Memory B cell (primary cell): ENCODE results near the gene CLDN5.
"Not testable (repeated sequence)": the region's sequence is repeated elsewhere in the genome, so short reads cannot be mapped to it uniquely, and the experiment has no call there.

Experiments used
- ATAC-seq: fragments of 150-1000 bp; cut with Tn5 transposase; 2 replicates; pipeline ENCODE4 v1.10.0; 2021; ENCODE audit warnings: low read depth, mild to moderate bottlenecking, moderate library complexity
- DNase-seq, 2 donors: peaks; one replicate each; pipeline ENCODE4 v3.0.0; 2022; ENCODE audit warnings: low spot score in 2 of 2
- H3K27ac Mint-ChIP-seq: one replicate; pipeline ENCODE4 v1.8.0; 2022; ENCODE audit warnings: mild to moderate bottlenecking, moderate library complexity, mixed read lengths
- H3K27me3 Mint-ChIP-seq: one replicate; pipeline ENCODE4 v1.8.0; 2022; ENCODE audit warnings: mixed read lengths
- H3K36me3 Mint-ChIP-seq: one replicate; pipeline ENCODE4 v1.8.0; 2022; ENCODE audit warnings: mild to moderate bottlenecking, mixed read lengths
- H3K4me1 Mint-ChIP-seq: one replicate; pipeline ENCODE4 v1.8.0; 2022; ENCODE audit warnings: mixed read lengths
- H3K4me3 Mint-ChIP-seq: one replicate; pipeline ENCODE4 v1.8.0; 2022; ENCODE audit warnings: mild to moderate bottlenecking, moderate library complexity, mixed read lengths
- H3K9me3 Mint-ChIP-seq: one replicate; pipeline ENCODE4 v1.8.0; 2022; ENCODE audit warnings: mixed read lengths

Gene CLDN5

GRCh38 chr22:19535001-19535400 lies 10.8 kb upstream of the CLDN5 start:
- H3K27me3 Mint-ChIP-seq, result peaks cover 10% of the 10 kb centered on the region
- H3K4me1 Mint-ChIP-seq, result peaks cover 3% of the 10 kb centered on the region
- no peak overlapping the region for H3K4me3 Mint-ChIP-seq
- ATAC-seq (no peak), DNase-seq (no peak)
- no peak overlapping the region for H3K27ac Mint-ChIP-seq
- no peaks in the 10 kb centered on the region for H3K9me3 Mint-ChIP-seq
- H3K36me3 Mint-ChIP-seq, result no peaks in the 10 kb centered on the region

GRCh38 chr22:19533857-19534256 lies 9.6 kb upstream of the CLDN5 start:
- Mint-ChIP-seq H3K4me3 (no peak overlapping the region), H3K36me3 (no peaks in the 10 kb centered on the region), H3K9me3 (no peaks in the 10 kb centered on the region), H3K27ac (no peak overlapping the region), H3K27me3 (peaks cover 10% of the 10 kb centered on the region), H3K4me1 (peaks cover 3% of the 10 kb centered on the region)
- ATAC-seq (no peak), DNase-seq (no peak)

GRCh38 chr22:19533049-19533626 lies 8.9 kb upstream of the CLDN5 start:
- peaks cover 7% of the 10 kb centered on the region for H3K27me3 Mint-ChIP-seq
- H3K4me3 Mint-ChIP-seq, result no peak overlapping the region
- DNase-seq (no peak), ATAC-seq (no peak)
- no peaks in the 10 kb centered on the region for H3K9me3 Mint-ChIP-seq
- H3K27ac Mint-ChIP-seq, result no peak overlapping the region
- H3K36me3 Mint-ChIP-seq, result no peaks in the 10 kb centered on the region
- H3K4me1 Mint-ChIP-seq, result peaks cover 3% of the 10 kb centered on the region

GRCh38 chr22:19531327-19531726 lies 7.1 kb upstream of the CLDN5 start:
- ATAC-seq, H3K36me3 Mint-ChIP-seq, DNase-seq, H3K27ac Mint-ChIP-seq, H3K4me3 Mint-ChIP-seq, H3K9me3 Mint-ChIP-seq, H3K4me1 Mint-ChIP-seq: not testable (repeated sequence)
- H3K27me3 Mint-ChIP-seq, result peaks cover 12% of the 10 kb centered on the region

- no peak overlapping the region for H3K4me3 Mint-ChIP-seq
Observed at GRCh38 chr22:19530751-19531150, 6.5 kb upstream of the CLDN5 start.

GRCh38 chr22:19529811-19530210 lies 5.6 kb upstream of the CLDN5 start:
- no peak overlapping the region for H3K27ac Mint-ChIP-seq
- H3K27me3 Mint-ChIP-seq, result peaks cover 20% of the 10 kb centered on the region
- no peak for DNase-seq
- peaks cover 3% of the 10 kb centered on the region for H3K4me1 Mint-ChIP-seq
- no peaks in the 10 kb centered on the region for H3K9me3 Mint-ChIP-seq
- ATAC-seq, result no peak
- no peaks in the 10 kb centered on the region for H3K36me3 Mint-ChIP-seq
- H3K4me3 Mint-ChIP-seq, result no peak overlapping the region

More at GRCh38 chr22:19530751-19531150, 6.5 kb upstream of the CLDN5 start:
- Mint-ChIP-seq H3K4me1 (peaks cover 3% of the 10 kb centered on the region), H3K9me3 (no peaks in the 10 kb centered on the region), H3K27me3 (peaks cover 17% of the 10 kb centered on the region), H3K27ac (no peak overlapping the region), H3K36me3 (no peaks in the 10 kb centered on the region)
- no peak for DNase-seq
- ATAC-seq, result no peak

- Mint-ChIP-seq H3K4me3 (no peak overlapping the region), H3K27me3 (peaks cover 22% of the 10 kb centered on the region), H3K4me1 (peaks cover 6% of the 10 kb centered on the region), H3K9me3 (no peaks in the 10 kb centered on the region), H3K27ac (no peak overlapping the region), H3K36me3 (no peaks in the 10 kb centered on the region)
- no peak for DNase-seq
- no peak for ATAC-seq
Observed at GRCh38 chr22:19527861-19528417, 3.7 kb upstream of the CLDN5 start.

- Mint-ChIP-seq H3K4me3 (no peak overlapping the region), H3K27me3 (peaks cover 23% of the 10 kb centered on the region), H3K36me3 (no peaks in the 10 kb centered on the region), H3K9me3 (no peaks in the 10 kb centered on the region), H3K4me1 (peaks cover 6% of the 10 kb centered on the region), H3K27ac (no peak overlapping the region)
- ATAC-seq (no peak), DNase-seq (no peak)
Observed at GRCh38 chr22:19527321-19527721, 3.1 kb upstream of the CLDN5 start.

- peaks cover 23% of the 10 kb centered on the region for H3K27me3 Mint-ChIP-seq
- H3K4me3 Mint-ChIP-seq, result no peak overlapping the region
- peaks cover 6% of the 10 kb centered on the region for H3K4me1 Mint-ChIP-seq
- H3K36me3 Mint-ChIP-seq, result no peaks in the 10 kb centered on the region
- no peak for DNase-seq
- H3K9me3 Mint-ChIP-seq, result no peaks in the 10 kb centered on the region
- no peak overlapping the region for H3K27ac Mint-ChIP-seq
- no peak for ATAC-seq
Observed at GRCh38 chr22:19526702-19527111, 2.5 kb upstream of the CLDN5 start.

- Mint-ChIP-seq H3K4me1 (peaks cover 6% of the 10 kb centered on the region), H3K36me3 (no peaks in the 10 kb centered on the region), H3K27ac (no peak overlapping the region), H3K27me3 (peaks cover 23% of the 10 kb centered on the region), H3K9me3 (no peaks in the 10 kb centered on the region), H3K4me3 (no peak overlapping the region)
- ATAC-seq (no peak), DNase-seq (no peak)
Observed at GRCh38 chr22:19526076-19526701, 2.0 kb upstream of the CLDN5 start.

- ATAC-seq (no peak), DNase-seq (no peak)
- peaks cover 6% of the 10 kb centered on the region for H3K4me1 Mint-ChIP-seq
- no peaks in the 10 kb centered on the region for H3K9me3 Mint-ChIP-seq
- H3K36me3 Mint-ChIP-seq, result no peaks in the 10 kb centered on the region
- no peak overlapping the region for H3K27ac Mint-ChIP-seq
- H3K27me3 Mint-ChIP-seq, result peaks cover 23% of the 10 kb centered on the region
- no peak overlapping the region for H3K4me3 Mint-ChIP-seq
Observed at GRCh38 chr22:19525666-19526065, 1.5 kb upstream of the CLDN5 start.

- H3K4me1 Mint-ChIP-seq, result peaks cover 6% of the 10 kb centered on the region
- H3K27me3 Mint-ChIP-seq, result peaks cover 23% of the 10 kb centered on the region
- H3K9me3 Mint-ChIP-seq, result no peaks in the 10 kb centered on the region
- DNase-seq (no peak), ATAC-seq (no peak)
- H3K27ac Mint-ChIP-seq, result peak overlapping the region; percentile 45
- peak overlapping the region; percentile 60 for H3K4me3 Mint-ChIP-seq
- no peaks in the 10 kb centered on the region for H3K36me3 Mint-ChIP-seq
Observed at GRCh38 chr22:19525116-19525660, 978 bp upstream of the CLDN5 start.

- no peaks in the 10 kb centered on the region for H3K9me3 Mint-ChIP-seq
- H3K36me3 Mint-ChIP-seq, result no peaks in the 10 kb centered on the region
- ATAC-seq (peak; percentile 46), DNase-seq (no peak)
- peaks cover 23% of the 10 kb centered on the region for H3K27me3 Mint-ChIP-seq
- H3K4me3 Mint-ChIP-seq, result peak overlapping the region; percentile 47
- no peak overlapping the region for H3K27ac Mint-ChIP-seq
- peaks cover 6% of the 10 kb centered on the region for H3K4me1 Mint-ChIP-seq
Observed at GRCh38 chr22:19523240-19524169, 705 bp downstream of the CLDN5 start.

- ATAC-seq, result no peak
- Mint-ChIP-seq H3K4me1 (peaks cover 6% of the 10 kb centered on the region), H3K36me3 (no peaks in the 10 kb centered on the region), H3K27ac (no peak overlapping the region), H3K27me3 (peaks cover 23% of the 10 kb centered on the region), H3K9me3 (no peaks in the 10 kb centered on the region), H3K4me3 (peak overlapping the region; percentile 57)
- no peak for DNase-seq
Observed at GRCh38 chr22:19522881-19523239, 1.4 kb downstream of the CLDN5 start.
